Esophagus squamous epithelium (tissue), 5 donors: ENCODE measurements around the gene KATNAL1. TPM values are rescaled to one million over a fixed set of nuclear protein-coding genes. Genes with fewer than 3 reads are reported as not detected.

Source experiments
- DNase-seq: peaks from one replicate; lab custom pipeline; 2025; lab: John Stamatoyannopoulos, UW
- H3K27ac ChIP-seq, 4 donors: fragments of 200-600 bp; sonication (generic); one replicate each; pipeline ENCODE4 v1.5.1; 2016 to 2019; ENCODE audit warnings: mild to moderate bottlenecking in 1 of 4
- H3K27me3 ChIP-seq, 4 donors: fragments of 200-600 bp; sonication (generic); 1 replicate in 3 of 4; 2 replicates in 1 of 4; pipeline versions ENCODE4 v1.5.1 to v1.6.0; 2017 to 2021; ENCODE audit warnings: antibody characterized with exemption in 1 of 4
- H3K36me3 ChIP-seq, 3 donors: fragments of 200-600 bp; sonication (generic); one replicate each; pipeline ENCODE4 v1.5.1; 2016 to 2019
- H3K4me1 ChIP-seq, 3 donors: fragments of 200-600 bp; sonication (generic); one replicate each; pipeline ENCODE4 v1.5.1; 2017 to 2019
- H3K4me3 ChIP-seq, 4 donors: fragments of 200-600 bp; sonication (generic); 1 replicate in 3 of 4; 2 replicates in 1 of 4; pipeline ENCODE4 v1.5.1; 2016 to 2019; ENCODE audit warnings: mild to moderate bottlenecking in 2 of 4, moderate library complexity in 1 of 4
- H3K9me3 ChIP-seq, 3 donors: fragments of 200-600 bp; sonication (generic); one replicate each; pipeline ENCODE4 v1.5.1; 2016 to 2019
- POLR2A ChIP-seq, 4 donors: fragments of 450-650 bp; IDR thresholded peaks; one replicate each; pipeline ENCODE4 v1.6.1; 2017; ENCODE audit warnings: antibody characterized with exemption in 4 of 4, mild to moderate bottlenecking in 4 of 4, moderate library complexity in 3 of 4
- WGBS, 2 donors: methylation state at CpG; one replicate each; pipeline ENCODE4 v1.1.5; 2018; 5-methylcytosine and 5-hydroxymethylcytosine counted together
- intact Hi-C: fragments of 100-400 bp; cut with DNase I; formaldehyde crosslinking; loops from one replicate; pipeline ENCODE4 v1.15.0; 2022
- total RNA-seq, 4 donors: library from RNA; depleted of rRNA; stranded (reverse); fragments of >200 nt; gene quantifications; one replicate each; pipeline ENCODE4 v1.1.0, GENCODE V29; 2016
- TF ChIP-seq, protein P1 (sequence below), 6 experiments: fragments of 450-650 bp in 4 of 6; fragments of 200-600 bp in 2 of 6; sonication (generic) in 2 of 6; IDR thresholded peaks; one replicate each; pipeline ENCODE4 v1.5.1; 2016 to 2019; ENCODE audit warnings: antibody characterized with exemption in 6 of 6, mild to moderate bottlenecking in 4 of 6, moderate library complexity in 4 of 6
- donor health status: DM: yes; HTN: yes; CAD: no.

KATNAL1 gene
- total RNA-seq, 4 donors from 2014 or later, result 1.4 to 13.4 (median 6.2) TPM

DNA sequence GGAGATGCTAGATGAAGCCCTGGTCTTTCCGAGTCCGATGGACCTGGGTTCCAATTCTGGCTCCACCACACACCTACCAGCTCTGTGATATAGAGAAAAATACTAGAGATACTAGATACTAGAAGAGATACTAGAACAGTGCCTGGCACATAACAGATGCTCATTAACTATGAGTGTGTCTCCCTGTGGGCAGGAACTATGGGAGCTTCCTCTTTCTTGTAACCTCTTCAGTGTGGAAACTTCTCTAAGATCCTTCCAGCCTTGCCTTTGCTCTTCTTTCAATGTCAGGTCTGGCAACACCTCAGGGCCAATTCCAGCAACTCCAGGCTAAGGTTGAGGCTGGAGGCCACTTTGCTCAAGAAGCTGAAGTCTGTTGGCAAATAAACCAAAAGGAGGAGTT lies 143.9 kb downstream of the KATNAL1 start:
- Histone ChIP-seq H3K27me3 (no peaks in the 10 kb centered on the region), H3K4me1 (no peaks in the 10 kb centered on the region), H3K27ac (no peak overlapping the region), H3K9me3 (no peaks in the 10 kb centered on the region), H3K36me3 (no peaks in the 10 kb centered on the region), H3K4me3 (no peak overlapping the region)
- 96 to 97% methylated on average over 2 of the region's 2 CpGs for WGBS, 2 donors
- DNase-seq, result no peak
- intact Hi-C loops, result no loop called here
- no peak for TF ChIP-seq POLR2A (IDR thresholded peaks at IDR 0.05)
- TF ChIP-seq, protein P1, sequence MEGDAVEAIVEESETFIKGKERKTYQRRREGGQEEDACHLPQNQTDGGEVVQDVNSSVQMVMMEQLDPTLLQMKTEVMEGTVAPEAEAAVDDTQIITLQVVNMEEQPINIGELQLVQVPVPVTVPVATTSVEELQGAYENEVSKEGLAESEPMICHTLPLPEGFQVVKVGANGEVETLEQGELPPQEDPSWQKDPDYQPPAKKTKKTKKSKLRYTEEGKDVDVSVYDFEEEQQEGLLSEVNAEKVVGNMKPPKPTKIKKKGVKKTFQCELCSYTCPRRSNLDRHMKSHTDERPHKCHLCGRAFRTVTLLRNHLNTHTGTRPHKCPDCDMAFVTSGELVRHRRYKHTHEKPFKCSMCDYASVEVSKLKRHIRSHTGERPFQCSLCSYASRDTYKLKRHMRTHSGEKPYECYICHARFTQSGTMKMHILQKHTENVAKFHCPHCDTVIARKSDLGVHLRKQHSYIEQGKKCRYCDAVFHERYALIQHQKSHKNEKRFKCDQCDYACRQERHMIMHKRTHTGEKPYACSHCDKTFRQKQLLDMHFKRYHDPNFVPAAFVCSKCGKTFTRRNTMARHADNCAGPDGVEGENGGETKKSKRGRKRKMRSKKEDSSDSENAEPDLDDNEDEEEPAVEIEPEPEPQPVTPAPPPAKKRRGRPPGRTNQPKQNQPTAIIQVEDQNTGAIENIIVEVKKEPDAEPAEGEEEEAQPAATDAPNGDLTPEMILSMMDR (IDR thresholded peaks at IDR 0.05), result no peak

GRCh38 chr13:30159446-30159839 lies 147.9 kb downstream of the KATNAL1 start:
- Histone ChIP-seq H3K9me3 (no peaks in the 10 kb centered on the region), H3K27ac (no peak overlapping the region), H3K27me3 (peaks cover 0 to 5% (median 0%) of the 10 kb centered on the region in 4 donors), H3K36me3 (no peaks in the 10 kb centered on the region), H3K4me1 (no peaks in the 10 kb centered on the region), H3K4me3 (no peak overlapping the region)
- no peak for DNase-seq
- intact Hi-C loops, result no loop called here
- TF ChIP-seq, protein P1 (IDR thresholded peaks at IDR 0.05), result no peak
- TF ChIP-seq POLR2A (IDR thresholded peaks at IDR 0.05), result no peak
- 31 to 37% methylated on average over 2 to 4 of the region's 4 CpGs for WGBS, 2 donors

- H3K9me3 ChIP-seq, result no peaks in the 10 kb centered on the region
- H3K36me3 ChIP-seq, result no peaks in the 10 kb centered on the region
- intact Hi-C loops, result no loop called here
- H3K4me3 ChIP-seq, result no peak overlapping the region
- TF ChIP-seq POLR2A (IDR thresholded peaks at IDR 0.05), result no peak
- TF ChIP-seq, protein P1 (IDR thresholded peaks at IDR 0.05), result peak in 5 of 6 experiments; percentile 32 to 43 (median 33)
- DNase-seq, result no peak
- peaks cover 0 to 10% (median 0%) of the 10 kb centered on the region in 4 donors for H3K27me3 ChIP-seq
- H3K27ac ChIP-seq, result no peak overlapping the region
- WGBS, 2 donors, result 58 to 63% methylated on average over 7 to 8 of the region's 8 CpGs
- no peaks in the 10 kb centered on the region for H3K4me1 ChIP-seq
These were observed 148.4 kb downstream of the KATNAL1 start for GRCh38 chr13:30158774-30159445.

DNA sequence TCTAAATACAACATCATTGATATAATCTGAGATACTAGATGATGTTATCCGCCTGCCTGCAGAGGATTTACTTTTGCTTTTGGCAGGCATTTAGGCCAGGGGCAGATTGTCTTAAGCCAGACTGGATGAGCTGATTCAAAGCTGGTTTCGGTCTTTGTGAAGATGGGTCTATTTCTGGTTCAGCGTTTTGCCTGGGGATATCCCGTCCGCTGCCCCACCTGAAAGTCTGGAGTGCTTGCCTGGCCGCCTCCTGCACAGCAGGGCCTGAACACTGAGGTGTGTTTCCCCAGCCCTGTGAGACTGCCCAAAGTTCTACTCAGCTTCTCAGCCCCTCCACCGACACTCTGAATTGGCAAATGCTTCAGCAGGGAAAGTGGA lies 149.7 kb downstream of the KATNAL1 start:
- no peak for TF ChIP-seq POLR2A (IDR thresholded peaks at IDR 0.05)
- TF ChIP-seq, protein P1 (IDR thresholded peaks at IDR 0.05), result no peak
- intact Hi-C loops, result no loop called here
- 65 to 74% methylated on average over 4 to 7 of the region's 7 CpGs for WGBS, 2 donors
- Histone ChIP-seq H3K27me3 (peaks cover 0 to 11% (median 0%) of the 10 kb centered on the region in 4 donors), H3K4me3 (no peak overlapping the region), H3K27ac (no peak overlapping the region), H3K9me3 (no peaks in the 10 kb centered on the region), H3K36me3 (no peaks in the 10 kb centered on the region), H3K4me1 (no peaks in the 10 kb centered on the region)
- no peak for DNase-seq

GRCh38 chr13:30156826-30157615 lies 150.3 kb downstream of the KATNAL1 start:
- H3K27ac ChIP-seq, result no peak overlapping the region
- no peaks in the 10 kb centered on the region for H3K36me3 ChIP-seq
- intact Hi-C loops, result no loop called here
- DNase-seq, result no peak
- TF ChIP-seq, protein P1 (IDR thresholded peaks at IDR 0.05), result no peak
- TF ChIP-seq POLR2A (IDR thresholded peaks at IDR 0.05), result no peak
- H3K27me3 ChIP-seq, result peaks cover 0 to 11% (median 0%) of the 10 kb centered on the region in 4 donors
- WGBS, 2 donors, result 83 to 84% methylated on average over 9 to 11 of the region's 17 CpGs
- H3K4me3 ChIP-seq, result no peak overlapping the region
- H3K4me1 ChIP-seq, result no peaks in the 10 kb centered on the region
- no peaks in the 10 kb centered on the region for H3K9me3 ChIP-seq
